ENCODE measurements around the gene SNRPD1. TPM values are rescaled to one million over a fixed set of nuclear protein-coding genes. Genes with fewer than 3 reads are reported as not detected.

Gene SNRPD1
- total and polyA plus RNA-seq, 2 experiments from 2014 or later = 35.7 to 700 TPM

GRCh38 chr18:21605213-21605612 is 6.9 kb upstream of the SNRPD1 start:
- Mint-ChIP-seq H3K27me3 (ENCODE audit: insufficient read depth, low read depth, poor library complexity) (peaks cover 4% of the 10 kb centered on the region), H3K4me1 (no peaks in the 10 kb centered on the region), H3K4me3 (no peak overlapping the region), H3K27ac (no peak overlapping the region), H3K9me3 (no peaks in the 10 kb centered on the region), H3K36me3 (ENCODE audit: low read depth) (no peaks in the 10 kb centered on the region)
- Histone ChIP-seq H3K27ac (ENCODE audit: low read depth) (no peak overlapping the region), H4K20me1 (replicated peaks; ENCODE audit: insufficient read depth) (no peaks in the 10 kb centered on the region), H3K4me3 (no peak overlapping the region), H2AFZ (no peak overlapping the region), H3K4me2 (no peak overlapping the region), H3K79me2 (replicated peaks; ENCODE audit: insufficient read depth) (no peaks in the 10 kb centered on the region), H3K27me3 (ENCODE audit: insufficient read depth) (no peaks in the 10 kb centered on the region), H3F3A (replicated peaks; ENCODE audit: low read depth) (peaks cover 7% of the 10 kb centered on the region), H3K9me2 (ENCODE audit: insufficient read depth) (no peaks in the 10 kb centered on the region), H3K4me1 (ENCODE audit: insufficient read depth) (no peaks in the 10 kb centered on the region), H3K36me3 (ENCODE audit: insufficient read depth) (no peaks in the 10 kb centered on the region)
- no peak for ATAC-seq
- TF ChIP-seq, protein P1, sequence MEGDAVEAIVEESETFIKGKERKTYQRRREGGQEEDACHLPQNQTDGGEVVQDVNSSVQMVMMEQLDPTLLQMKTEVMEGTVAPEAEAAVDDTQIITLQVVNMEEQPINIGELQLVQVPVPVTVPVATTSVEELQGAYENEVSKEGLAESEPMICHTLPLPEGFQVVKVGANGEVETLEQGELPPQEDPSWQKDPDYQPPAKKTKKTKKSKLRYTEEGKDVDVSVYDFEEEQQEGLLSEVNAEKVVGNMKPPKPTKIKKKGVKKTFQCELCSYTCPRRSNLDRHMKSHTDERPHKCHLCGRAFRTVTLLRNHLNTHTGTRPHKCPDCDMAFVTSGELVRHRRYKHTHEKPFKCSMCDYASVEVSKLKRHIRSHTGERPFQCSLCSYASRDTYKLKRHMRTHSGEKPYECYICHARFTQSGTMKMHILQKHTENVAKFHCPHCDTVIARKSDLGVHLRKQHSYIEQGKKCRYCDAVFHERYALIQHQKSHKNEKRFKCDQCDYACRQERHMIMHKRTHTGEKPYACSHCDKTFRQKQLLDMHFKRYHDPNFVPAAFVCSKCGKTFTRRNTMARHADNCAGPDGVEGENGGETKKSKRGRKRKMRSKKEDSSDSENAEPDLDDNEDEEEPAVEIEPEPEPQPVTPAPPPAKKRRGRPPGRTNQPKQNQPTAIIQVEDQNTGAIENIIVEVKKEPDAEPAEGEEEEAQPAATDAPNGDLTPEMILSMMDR (conservative IDR thresholded peaks at IDR 0.05; ENCODE audit: low read depth in 2 of 2) = no peak
- no peak for TF ChIP-seq CREB1 (CRISPR knock-in tag; IDR thresholded peaks at IDR 0.05; ENCODE audit: low read depth)
- no peak for TF ChIP-seq EZH2phosphoT487 (IDR thresholded peaks at IDR 0.05; ENCODE audit: unreplicated experiment)
- no peak for TF ChIP-seq POLR2AphosphoS5 (IDR thresholded peaks at IDR 0.05; ENCODE audit: low read depth)
- TF ChIP-seq JUNB (IDR thresholded peaks at IDR 0.05; ENCODE audit: unreplicated experiment) = no peak
- TF ChIP-seq NANOG (IDR thresholded peaks at IDR 0.05; ENCODE audit: borderline replicate concordance) = no peak
- no peak for TF ChIP-seq ZNF114 (CRISPR knock-in tag; IDR thresholded peaks at IDR 0.05)
- no peak for TF ChIP-seq STAT1 (IDR thresholded peaks at IDR 0.05; ENCODE audit: unreplicated experiment)
- TF ChIP-seq ETS1 (IDR thresholded peaks at IDR 0.05) = no peak
- TF ChIP-seq REST (IDR thresholded peaks at IDR 0.05; ENCODE audit: unreplicated experiment) = no peak
- TF ChIP-seq ZNF331 (CRISPR knock-in tag; IDR thresholded peaks at IDR 0.05; ENCODE audit: low read depth) = no peak
- TF ChIP-seq EZH2 (IDR thresholded peaks at IDR 0.05; ENCODE audit: low read depth, unreplicated experiment) = no peak
- TF ChIP-seq, protein P2, sequence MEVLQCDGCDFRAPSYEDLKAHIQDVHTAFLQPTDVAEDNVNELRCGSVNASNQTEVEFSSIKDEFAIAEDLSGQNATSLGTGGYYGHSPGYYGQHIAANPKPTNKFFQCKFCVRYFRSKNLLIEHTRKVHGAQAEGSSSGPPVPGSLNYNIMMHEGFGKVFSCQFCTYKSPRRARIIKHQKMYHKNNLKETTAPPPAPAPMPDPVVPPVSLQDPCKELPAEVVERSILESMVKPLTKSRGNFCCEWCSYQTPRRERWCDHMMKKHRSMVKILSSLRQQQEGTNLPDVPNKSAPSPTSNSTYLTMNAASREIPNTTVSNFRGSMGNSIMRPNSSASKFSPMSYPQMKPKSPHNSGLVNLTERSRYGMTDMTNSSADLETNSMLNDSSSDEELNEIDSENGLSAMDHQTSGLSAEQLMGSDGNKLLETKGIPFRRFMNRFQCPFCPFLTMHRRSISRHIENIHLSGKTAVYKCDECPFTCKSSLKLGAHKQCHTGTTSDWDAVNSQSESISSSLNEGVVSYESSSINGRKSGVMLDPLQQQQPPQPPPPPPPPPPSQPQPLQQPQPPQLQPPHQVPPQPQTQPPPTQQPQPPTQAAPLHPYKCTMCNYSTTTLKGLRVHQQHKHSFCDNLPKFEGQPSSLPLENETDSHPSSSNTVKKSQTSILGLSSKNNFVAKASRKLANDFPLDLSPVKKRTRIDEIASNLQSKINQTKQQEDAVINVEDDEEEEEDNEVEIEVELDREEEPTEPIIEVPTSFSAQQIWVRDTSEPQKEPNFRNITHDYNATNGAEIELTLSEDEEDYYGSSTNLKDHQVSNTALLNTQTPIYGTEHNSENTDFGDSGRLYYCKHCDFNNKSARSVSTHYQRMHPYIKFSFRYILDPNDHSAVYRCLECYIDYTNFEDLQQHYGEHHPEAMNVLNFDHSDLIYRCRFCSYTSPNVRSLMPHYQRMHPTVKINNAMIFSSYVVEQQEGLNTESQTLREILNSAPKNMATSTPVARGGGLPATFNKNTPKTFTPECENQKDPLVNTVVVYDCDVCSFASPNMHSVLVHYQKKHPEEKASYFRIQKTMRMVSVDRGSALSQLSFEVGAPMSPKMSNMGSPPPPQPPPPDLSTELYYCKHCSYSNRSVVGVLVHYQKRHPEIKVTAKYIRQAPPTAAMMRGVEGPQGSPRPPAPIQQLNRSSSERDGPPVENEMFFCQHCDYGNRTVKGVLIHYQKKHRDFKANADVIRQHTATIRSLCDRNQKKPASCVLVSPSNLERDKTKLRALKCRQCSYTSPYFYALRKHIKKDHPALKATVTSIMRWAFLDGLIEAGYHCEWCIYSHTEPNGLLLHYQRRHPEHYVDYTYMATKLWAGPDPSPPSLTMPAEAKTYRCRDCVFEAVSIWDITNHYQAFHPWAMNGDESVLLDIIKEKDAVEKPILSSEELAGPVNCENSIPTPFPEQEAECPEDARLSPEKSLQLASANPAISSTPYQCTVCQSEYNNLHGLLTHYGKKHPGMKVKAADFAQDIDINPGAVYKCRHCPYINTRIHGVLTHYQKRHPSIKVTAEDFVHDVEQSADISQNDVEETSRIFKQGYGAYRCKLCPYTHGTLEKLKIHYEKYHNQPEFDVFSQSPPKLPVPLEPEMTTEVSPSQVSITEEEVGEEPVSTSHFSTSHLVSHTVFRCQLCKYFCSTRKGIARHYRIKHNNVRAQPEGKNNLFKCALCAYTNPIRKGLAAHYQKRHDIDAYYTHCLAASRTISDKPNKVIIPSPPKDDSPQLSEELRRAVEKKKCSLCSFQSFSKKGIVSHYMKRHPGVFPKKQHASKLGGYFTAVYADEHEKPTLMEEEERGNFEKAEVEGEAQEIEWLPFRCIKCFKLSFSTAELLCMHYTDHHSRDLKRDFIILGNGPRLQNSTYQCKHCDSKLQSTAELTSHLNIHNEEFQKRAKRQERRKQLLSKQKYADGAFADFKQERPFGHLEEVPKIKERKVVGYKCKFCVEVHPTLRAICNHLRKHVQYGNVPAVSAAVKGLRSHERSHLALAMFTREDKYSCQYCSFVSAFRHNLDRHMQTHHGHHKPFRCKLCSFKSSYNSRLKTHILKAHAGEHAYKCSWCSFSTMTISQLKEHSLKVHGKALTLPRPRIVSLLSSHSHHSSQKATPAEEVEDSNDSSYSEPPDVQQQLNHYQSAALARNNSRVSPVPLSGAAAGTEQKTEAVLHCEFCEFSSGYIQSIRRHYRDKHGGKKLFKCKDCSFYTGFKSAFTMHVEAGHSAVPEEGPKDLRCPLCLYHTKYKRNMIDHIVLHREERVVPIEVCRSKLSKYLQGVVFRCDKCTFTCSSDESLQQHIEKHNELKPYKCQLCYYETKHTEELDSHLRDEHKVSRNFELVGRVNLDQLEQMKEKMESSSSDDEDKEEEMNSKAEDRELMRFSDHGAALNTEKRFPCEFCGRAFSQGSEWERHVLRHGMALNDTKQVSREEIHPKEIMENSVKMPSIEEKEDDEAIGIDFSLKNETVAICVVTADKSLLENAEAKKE (CRISPR knock-in tag; IDR thresholded peaks at IDR 0.05) = no peak
- DNase-seq (ENCODE audit: low spot score) = no peak

Data from GM23338 (cell line).